GM18511 (cell line): ENCODE measurements around the gene AIFM1.
A peak's percentile ranks its signal among the peaks of the same experiment; 100 is the strongest.

Source experiments
- ATAC-seq: cut with Tn5 transposase; IDR thresholded peaks from one replicate; pipeline ENCODE4 v1.9.1; 2021; ENCODE audit warnings: mild to moderate bottlenecking, moderate library complexity; ENCODE audit not compliant: unreplicated experiment

The AIFM1 gene

DNA sequence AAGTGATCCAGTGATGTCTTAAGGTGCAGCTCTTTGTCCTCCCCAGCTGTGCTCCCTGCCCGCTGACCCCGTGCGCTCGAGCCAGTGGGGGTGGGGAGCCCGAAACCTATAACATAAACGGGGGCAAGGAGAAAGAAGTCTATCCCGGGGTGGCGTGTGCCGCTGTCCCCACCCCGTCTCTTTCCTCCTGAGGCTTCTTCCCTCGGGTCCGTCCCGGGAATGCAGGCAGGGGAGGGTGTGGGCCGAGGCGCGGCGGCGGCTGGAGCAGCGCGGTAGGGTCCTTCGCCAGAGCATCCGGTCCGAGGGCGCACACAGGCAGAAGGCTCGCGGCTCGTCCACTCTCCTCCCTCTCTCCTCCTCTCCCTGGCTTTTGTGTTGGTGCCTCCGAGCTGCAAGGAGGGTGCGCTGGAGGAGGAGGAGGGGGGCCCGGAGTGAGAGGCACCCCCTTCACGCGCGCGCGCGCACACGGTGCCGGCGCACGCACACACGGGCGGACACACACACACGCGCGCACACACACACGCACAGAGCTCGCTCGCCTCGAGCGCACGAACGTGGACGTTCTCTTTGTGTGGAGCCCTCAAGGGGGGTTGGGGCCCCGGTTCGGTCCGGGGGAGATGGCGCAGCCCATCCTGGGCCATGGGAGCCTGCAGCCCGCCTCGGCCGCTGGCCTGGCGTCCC is 5.9 kb upstream of the AIFM1 start, which contains the start of gene RAB33A:
RAB33A (plus strand) TSS at position 517 of the 681 bp plus-strand sequence; CDS start at position 618, 101 bp downstream.
- peak; percentile 23 for ATAC-seq

DNA sequence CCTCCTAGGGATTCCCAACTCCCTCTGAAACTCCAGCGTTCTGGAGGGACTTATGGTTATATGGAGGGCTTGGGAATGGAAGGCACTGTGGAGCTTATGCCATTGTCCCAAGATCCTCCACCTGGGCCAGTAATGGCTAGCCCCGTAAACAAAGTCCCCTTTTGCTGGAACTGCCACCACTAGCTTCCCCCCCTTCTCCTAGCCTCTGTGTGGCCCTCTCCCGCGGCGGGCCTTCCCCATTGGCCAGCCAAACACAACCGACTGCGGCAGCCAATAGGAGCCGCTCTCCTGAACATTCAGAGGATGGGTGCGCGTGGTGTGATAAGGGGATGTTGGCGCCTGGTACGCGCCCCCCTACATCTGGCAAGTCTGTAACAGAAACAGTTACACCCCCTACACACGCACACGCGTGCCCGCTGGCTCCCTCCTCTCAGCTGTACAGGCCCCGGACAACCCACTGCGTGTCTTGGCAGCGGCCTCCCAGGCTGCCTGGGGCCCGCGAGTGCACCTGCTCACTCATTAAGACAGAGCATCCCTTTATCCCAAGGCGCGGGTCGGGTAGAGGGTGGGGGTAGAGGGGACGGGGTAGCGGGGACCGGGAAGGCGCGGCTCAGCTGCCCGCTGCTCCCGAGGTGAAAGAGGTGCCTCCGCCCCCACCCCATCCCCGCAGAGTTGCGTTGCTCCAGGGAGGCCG is 5.3 kb upstream of the AIFM1 start:
- ATAC-seq: peak; percentile 71

DNA sequence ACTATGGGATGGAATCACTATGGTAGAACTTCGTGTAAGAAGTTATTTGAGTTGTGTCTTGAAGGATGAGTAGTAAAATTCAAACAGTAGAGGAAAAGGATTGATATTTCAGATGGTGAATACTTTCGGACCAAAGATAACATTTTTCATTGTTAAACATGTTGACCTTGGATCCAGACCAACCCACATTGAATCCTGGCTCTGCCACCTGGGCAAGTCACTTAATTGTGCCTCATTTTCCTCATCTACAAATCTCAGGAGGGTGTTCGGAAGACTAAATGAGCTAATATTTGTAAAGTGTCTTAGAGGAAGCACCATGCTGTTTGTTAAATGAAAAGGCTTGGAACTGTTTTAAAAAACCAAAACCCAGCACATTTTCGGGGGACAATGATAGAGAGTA is 1.4 kb upstream of the AIFM1 start:
- no peak for ATAC-seq

DNA sequence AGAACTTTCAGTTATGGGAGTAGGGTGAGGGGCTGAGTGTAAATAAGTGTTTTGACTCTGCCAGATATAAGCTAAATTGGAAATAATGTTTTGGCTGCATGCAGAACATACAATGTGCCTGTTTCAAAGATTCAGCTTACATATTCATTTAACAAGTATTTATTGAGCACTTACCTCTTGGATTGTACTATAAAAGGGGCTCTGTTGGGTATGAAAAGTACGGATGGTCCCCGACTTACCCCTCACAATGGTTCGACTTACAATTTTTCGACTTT is 799 bp upstream of the AIFM1 start:
- ATAC-seq: no peak

DNA sequence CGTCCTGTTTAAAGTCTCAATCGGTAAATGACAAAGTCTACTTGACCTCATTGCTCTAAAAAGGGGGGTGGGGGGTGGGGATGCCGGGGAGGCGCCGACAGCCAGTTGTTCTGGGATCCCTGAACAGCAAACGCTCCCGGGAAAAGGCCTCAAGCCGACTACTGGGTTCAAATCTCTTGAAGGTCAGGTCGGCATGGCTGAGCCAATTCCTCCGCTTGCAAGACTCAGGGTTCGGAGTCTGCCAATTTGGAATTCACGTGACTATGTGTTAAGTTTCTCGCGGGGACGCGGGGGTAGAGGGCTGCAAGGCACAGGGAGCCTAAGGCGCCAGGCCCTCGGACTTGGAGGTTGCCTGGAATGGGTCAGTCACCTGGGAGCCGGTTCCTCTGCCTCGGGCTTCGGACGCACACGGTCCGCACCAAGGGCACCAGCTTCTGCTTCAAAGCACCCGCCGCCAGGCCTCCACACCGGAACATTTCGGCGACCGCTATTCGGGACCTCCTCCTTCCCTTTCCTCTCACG is 399 bp downstream of the AIFM1 start:
- no peak for ATAC-seq

DNA sequence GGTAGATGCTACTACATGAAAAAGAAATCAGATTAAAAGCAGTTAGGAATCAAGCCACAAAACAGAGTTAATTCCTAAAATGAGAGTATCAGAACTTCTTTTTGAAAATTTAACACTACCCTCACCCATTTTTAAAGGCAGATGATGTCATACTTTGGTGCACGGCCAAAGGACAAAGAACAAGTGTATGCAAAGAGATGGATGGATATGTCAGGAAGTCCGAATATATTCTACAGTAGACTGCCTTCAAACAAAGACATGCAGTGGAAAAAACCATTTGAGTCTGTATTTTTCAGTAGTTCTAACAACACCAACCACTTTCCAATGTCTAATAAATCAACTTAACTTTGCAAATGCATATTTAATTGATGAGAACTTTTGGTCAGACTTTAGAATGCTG is 2.2 kb downstream of the AIFM1 start:
- no peak for ATAC-seq

DNA sequence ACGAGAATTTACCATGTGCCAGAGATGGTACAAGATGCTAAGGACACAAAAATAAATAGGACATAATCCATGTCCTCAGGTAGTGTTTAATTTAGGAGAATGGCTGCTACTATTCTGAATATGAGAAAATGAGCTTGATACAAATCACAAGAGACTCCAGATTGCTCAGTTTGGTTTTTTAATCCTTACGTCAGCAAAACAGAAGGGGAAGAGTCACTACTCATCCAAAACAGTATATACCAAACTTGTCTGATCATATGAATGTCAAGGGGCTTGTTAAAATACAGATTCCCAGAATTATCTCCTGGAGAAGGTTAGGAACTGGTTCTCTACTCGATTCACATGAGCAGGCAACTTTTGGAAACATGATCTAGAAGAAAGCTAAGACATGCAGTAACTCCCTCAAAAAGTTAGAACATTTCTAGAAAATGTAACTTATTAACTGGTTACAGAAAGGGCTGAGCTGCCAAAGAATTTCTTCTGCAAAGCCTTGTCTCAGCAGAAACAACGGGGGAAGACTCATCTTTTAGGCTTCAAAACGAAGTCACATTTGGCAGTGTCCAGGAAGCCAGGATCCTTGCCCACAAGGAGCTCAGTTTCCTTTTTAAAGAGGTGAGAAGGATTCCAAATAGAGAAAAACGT is 3.4 kb downstream of the AIFM1 start:
- no peak for ATAC-seq

DNA sequence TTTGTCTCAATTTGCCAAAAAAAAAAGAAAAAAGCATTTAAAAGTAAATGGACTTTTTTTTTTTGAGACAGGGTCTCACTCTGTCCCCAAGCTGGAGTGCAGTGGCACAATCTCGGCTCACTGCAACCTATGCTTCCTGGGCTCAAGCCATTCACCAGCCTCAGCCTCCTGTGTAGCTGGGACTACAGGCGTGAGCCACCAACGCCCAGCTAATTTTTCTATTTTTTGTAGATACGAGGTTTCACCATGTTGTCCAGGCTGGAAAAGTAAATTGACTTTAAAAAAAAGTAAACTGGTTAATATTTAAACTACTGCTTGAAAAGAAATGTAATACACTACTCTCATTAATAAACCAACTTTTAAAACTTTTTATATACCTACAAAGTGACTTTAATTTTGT is 5.9 kb downstream of the AIFM1 start:
- no peak for ATAC-seq

DNA sequence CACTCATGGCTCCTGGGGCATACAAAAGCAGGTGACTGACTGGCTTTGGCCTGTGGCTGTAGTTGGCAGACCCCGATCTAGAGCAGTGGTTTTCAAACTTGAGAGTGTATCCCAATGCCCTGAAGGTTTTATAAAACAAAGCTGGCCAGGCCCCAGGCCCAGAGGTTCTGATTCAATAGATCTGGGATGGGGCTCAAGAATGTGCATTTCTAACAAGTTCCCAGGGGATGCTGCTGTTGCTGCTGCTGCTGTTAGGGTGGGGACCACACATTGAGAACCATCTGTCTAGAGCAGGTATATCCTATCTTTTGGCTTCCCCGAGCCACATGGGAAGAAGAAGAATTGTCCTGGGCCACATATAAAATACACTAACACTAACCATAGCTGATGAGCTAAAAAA is 7.3 kb downstream of the AIFM1 start:
- no peak for ATAC-seq

DNA sequence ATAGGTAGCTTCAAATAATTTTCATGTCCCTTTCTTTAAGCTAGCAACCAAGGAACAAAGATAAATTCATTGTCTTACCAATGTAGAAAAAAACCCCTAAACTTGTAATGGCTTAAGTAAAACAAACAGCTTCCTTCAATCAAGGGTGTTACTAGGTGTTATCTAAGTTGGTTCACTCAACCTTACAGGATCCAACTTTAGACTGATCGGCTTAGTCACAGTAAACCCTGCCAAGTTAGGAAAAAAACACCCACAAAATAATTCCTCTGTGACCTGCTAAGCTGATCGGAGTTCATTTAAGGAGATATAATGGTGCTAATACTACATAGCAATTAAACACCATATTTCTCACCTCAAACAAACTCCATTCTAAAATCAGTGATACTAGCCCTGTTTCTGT is 10.1 kb downstream of the AIFM1 start:
- ATAC-seq: no peak

DNA sequence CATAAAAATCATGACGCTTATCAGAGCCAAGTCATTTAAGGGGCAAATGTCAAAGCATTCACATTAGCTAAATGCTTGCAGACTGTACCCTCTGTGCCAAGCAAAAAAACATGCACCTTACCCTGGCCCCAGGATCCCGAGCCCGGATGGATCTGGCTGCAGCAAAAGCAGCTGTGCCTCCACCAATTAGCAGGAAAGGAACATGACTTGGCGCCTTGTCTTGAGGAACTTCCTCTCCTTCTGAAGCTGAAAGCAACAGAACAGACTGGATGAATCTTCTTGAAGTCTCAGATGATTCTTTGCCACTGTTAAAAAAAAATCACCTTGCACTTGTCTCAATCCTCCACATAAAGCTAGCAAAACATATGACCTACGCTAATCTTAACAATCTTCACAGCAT is 18.0 kb downstream of the AIFM1 start:
- no peak for ATAC-seq

DNA sequence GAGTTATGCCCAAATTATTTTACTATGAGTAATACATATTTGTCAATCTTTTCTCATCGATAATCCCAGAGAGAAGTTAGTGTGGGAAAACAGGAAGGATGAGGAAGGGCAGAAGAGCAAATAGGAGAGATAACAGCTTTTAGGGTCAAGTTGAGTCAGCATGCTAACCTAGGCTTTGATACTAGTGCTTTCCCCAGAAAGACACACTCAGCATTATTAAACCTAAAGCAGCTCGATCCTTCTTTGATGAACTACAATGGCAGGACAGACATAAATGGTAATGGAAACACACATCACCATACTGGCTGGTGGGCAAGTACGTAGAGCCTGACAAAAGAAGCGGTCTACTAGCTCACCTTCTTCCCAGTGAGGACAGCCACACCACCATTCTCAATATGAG is 20.5 kb downstream of the AIFM1 start:
- no peak for ATAC-seq

DNA sequence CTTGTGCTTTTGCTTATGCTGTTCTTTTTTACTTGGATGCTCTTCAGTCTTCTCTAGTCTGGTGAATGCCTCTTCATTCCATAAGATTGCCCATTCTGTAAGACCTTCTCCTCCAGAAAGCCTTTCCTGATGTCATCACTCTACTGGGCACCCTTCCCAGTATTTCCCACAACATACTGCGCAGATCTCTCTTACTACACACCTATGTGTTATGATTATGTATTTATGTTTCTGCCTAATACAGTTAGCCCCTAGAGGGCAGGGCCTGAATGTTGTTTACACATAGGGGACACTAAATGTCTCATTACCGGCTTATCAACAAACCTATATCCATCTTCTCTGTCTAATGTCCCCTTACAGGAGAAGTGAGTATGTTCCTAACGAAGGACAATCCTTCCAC is 21.1 kb downstream of the AIFM1 start:
- ATAC-seq: no peak

DNA sequence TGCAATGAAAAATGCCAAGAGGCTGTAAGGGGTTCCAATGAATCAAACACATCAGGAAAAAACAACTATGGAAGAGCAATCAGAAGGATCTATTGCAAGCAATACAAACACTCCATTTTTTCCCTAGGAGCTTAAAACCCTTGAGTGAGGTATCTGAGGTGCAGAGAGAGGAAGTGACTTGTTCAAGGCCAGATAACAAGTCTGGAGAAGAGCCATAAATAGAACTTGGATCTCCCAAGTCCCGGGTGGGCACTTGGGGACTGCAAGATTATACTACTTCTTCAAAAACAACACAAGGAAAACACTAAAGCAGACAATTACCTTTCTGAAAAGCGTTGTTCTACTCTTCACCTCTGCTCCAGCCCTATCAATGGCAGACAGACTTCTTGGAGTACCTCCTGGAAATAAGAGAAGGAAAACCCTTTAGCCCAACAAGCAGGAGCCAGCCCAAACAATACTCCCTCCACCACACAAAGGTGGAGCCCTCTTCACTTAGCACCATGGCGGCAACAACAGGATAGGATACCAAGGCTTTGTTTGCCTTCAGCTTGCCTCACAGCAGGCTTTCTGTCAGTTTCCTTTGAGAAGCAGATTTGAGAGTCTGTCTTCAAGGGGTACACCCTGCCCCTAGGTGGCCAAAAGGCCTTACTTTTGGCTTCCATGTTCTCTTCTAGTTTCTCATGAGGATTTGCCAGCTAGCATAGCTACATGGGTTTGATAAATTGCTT is 26.0 kb downstream of the AIFM1 start:
- ATAC-seq: no peak

DNA sequence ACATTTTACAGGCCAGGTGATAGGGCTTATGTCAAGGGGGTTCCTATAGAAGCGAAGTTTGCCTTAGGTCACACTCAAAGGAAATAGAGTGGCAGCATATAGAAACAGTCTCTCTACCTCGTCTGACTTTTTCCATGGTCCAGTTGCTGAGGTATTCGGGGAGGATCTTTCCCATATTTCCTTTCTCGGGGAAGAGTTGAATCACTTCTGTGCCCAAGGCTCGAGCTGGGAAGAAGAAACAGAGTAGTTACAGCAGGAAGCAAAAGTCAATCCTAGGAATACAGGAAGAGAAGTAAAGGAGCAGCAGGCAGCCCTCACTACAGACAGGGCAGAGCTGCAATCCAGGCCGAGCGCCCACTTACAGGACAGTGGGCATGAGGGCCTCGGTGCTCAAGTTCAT is 28.7 kb downstream of the AIFM1 start:
- ATAC-seq: no peak

DNA sequence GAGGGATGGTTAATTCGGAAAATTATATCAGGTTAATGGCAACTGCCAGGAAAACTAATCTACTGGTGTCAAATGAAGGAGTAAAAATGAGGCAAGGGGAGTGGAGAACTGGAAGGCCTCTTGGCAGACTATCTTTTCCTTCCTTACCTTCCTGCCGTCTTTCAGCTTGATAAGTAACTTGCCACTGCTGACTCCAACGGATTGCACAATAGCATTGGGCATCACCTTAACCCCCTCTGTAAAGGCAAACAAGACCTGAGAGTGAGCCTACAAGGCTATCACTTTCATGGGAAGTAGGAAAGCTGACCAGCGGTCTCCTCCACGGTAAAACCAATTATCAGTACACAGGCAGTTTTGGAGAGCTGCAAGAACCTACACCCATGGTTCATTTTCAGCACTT is 29.1 kb downstream of the AIFM1 start:
- ATAC-seq: no peak

DNA sequence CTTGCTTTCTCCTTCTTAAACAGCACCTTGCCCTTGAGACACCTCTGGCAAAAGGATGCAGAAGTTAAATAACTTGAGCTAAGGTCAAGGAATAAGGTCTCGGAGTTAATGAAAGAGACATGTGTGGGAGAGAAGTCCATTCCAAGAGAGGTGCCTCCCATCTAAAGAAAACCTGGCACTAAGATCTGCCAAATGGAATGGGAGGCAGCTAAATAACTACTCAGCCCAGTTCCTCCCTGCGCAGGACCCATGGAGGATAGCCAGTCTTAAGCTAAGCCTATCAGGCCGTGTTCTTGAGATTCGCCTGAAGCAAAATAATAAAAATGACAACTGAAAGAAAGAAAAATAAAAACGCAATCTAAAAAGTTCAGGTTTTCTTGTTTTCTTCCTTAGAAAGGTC is 34.7 kb downstream of the AIFM1 start:
- ATAC-seq: no peak

DNA sequence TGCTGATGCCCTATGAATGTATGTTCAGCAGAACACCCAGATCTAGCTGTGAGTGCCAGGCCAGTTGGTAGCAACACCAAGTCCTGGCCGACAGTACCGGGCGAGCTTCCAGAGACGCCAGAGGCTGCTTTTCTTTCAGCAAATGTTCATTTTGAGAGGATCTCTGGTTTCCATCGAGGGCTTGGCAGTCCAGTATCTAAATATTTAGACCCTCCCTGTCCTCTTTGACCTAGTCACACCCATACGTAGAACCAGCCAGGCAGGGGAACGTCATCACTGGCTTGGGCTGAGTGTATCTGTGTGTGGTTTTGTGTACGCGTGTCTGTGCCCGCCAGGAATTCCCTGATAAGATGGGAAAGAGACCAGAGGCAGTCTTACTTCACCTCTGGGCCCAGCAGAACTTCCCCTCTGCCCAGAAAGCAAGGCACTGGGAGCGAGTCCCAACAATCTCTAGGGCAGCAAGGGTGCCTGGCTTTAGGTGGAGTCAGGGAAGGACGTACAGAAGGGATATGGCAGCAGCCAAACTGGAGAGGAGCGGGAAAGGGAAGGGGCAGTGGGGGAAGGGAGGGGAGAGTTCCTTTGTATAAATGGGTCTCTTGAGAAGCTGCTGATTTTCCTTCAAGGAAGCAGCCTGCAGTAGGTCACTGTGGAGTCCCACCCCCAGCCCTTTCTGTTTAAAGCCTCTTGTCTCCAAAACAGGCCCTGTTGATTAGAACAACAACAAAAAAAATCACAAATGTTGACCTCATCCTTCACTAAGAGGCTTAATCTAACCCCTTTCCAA is 40.4 kb downstream of the AIFM1 start:
- ATAC-seq: no peak

DNA sequence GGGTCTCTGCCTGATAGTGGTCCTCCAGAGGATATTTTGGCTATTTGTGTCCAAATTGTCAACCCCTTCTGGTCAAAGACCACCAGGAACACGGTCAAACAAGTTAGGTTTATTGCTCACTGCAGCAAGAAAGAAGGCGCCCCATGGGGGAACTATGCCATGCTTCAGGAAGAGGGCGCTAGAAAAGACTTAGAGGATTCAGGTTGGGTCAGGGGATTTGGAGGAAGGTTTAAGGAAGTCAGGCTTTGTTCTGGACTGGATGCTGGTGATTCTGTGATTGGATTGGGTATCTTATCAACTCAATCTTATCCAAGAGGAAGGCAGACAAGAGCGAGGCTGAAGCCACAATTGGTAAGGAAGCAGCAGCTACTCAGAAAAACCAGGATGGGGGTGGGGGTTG is 41.1 kb downstream of the AIFM1 start:
- no peak for ATAC-seq

DNA sequence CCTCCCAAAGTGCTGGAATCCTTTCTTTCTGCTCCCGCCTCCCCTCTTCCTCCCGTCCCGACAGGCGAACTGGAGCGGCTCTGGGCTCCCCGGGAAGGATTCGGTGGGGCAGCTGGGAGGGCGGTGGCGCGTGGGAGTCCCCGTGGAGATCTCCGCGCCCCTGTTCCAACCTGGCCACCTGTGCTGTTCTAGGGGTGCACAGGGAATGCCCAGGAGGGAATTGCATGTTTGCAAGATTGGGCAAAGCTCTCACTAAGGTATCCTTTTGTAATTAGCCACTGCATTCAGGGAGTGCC is 44.2 kb downstream of the AIFM1 start:
- no peak for ATAC-seq
